Glutamatergic neuron (in vitro differentiated cells): ENCODE results near the gene GIMAP5. TPM values are rescaled to one million over a fixed set of nuclear protein-coding genes. Genes with fewer than 3 reads are reported as not detected.

Experiments used
- DNase-seq: peaks from one replicate; pipeline ENCODE4 v3.0.0; 2022
- H3K27ac Mint-ChIP-seq: one replicate; pipeline ENCODE4 v1.8.0; 2020; ENCODE audit warnings: mild to moderate bottlenecking, mixed read lengths, inconsistent platforms; ENCODE audit not compliant: unreplicated experiment
- H3K27me3 Mint-ChIP-seq: one replicate; pipeline ENCODE4 v1.8.0; 2020; ENCODE audit warnings: mild to moderate bottlenecking, moderate library complexity, mixed read lengths, inconsistent platforms; ENCODE audit not compliant: unreplicated experiment
- H3K36me3 Mint-ChIP-seq: one replicate; pipeline ENCODE4 v1.8.0; 2020; ENCODE audit warnings: mild to moderate bottlenecking, mixed read lengths, inconsistent platforms; ENCODE audit not compliant: unreplicated experiment
- H3K4me1 Mint-ChIP-seq: one replicate; pipeline ENCODE4 v1.8.0; 2020; ENCODE audit warnings: mild to moderate bottlenecking, low read depth, mixed read lengths, inconsistent platforms; ENCODE audit not compliant: unreplicated experiment
- H3K4me3 Mint-ChIP-seq: one replicate; pipeline ENCODE4 v1.8.0; 2020; ENCODE audit warnings: mild to moderate bottlenecking, mixed read lengths, inconsistent platforms; ENCODE audit not compliant: unreplicated experiment
- H3K9me3 Mint-ChIP-seq: one replicate; pipeline ENCODE4 v1.8.0; 2020; ENCODE audit warnings: mild to moderate bottlenecking, moderate library complexity, mixed read lengths, inconsistent platforms; ENCODE audit not compliant: unreplicated experiment
- CTCF ChIP-seq: fragments of 200-600 bp; sonication (generic); IDR thresholded peaks from one replicate; pipeline ENCODE4 v1.5.0; 2021; ENCODE audit not compliant: partially characterized antibody, unreplicated experiment
- total RNA-seq: library from RNA; stranded (reverse); fragmentation: NEBNext Ultra II Directional; extraction: Animal tissue kit (Norgen Biotek cat#: 25700); gene quantifications from one replicate; pipeline ENCODE4 v1.2.1, GENCODE V29; 2021; ENCODE audit not compliant: unreplicated experiment

GIMAP5 gene
- total RNA-seq, 1 donor from 2014 or later, result not detected

GRCh38 chr7:150739033-150739432 is 1.8 kb downstream of the GIMAP5 start:
- TF ChIP-seq CTCF, result no peak
- Mint-ChIP-seq H3K4me3 (no peak overlapping the region), H3K36me3 (no peaks in the 10 kb centered on the region), H3K27ac (no peak overlapping the region), H3K27me3 (peaks cover 22% of the 10 kb centered on the region), H3K9me3 (peaks cover 4% of the 10 kb centered on the region), H3K4me1 (no peaks in the 10 kb centered on the region)
- DNase-seq, result no peak

GRCh38 chr7:150740053-150740452 is 2.8 kb downstream of the GIMAP5 start:
- no peak for TF ChIP-seq CTCF
- Mint-ChIP-seq H3K9me3 (peaks cover 4% of the 10 kb centered on the region), H3K36me3 (no peaks in the 10 kb centered on the region), H3K4me1 (no peaks in the 10 kb centered on the region), H3K27me3 (peaks cover 24% of the 10 kb centered on the region), H3K4me3 (no peak overlapping the region), H3K27ac (no peak overlapping the region)
- DNase-seq, result no peak

- Mint-ChIP-seq H3K9me3 (peaks cover 4% of the 10 kb centered on the region), H3K36me3 (no peaks in the 10 kb centered on the region), H3K27me3 (peaks cover 34% of the 10 kb centered on the region)
Measured at GRCh38 chr7:150742286-150742968, 5.2 kb downstream of the GIMAP5 start.

GRCh38 chr7:150744041-150744656 is 6.9 kb downstream of the GIMAP5 start:
- peaks cover 35% of the 10 kb centered on the region for H3K27me3 Mint-ChIP-seq
- H3K36me3 Mint-ChIP-seq, result no peaks in the 10 kb centered on the region
- DNase-seq, result no peak
- no peak for TF ChIP-seq CTCF
- H3K4me1 Mint-ChIP-seq, result no peaks in the 10 kb centered on the region
- peaks cover 3% of the 10 kb centered on the region for H3K9me3 Mint-ChIP-seq
- H3K27ac Mint-ChIP-seq, result no peak overlapping the region
- H3K4me3 Mint-ChIP-seq, result no peak overlapping the region

More at GRCh38 chr7:150742286-150742968, 5.2 kb downstream of the GIMAP5 start:
- Mint-ChIP-seq H3K27ac (no peak overlapping the region), H3K4me1 (no peaks in the 10 kb centered on the region), H3K4me3 (no peak overlapping the region)
- TF ChIP-seq CTCF, result no peak
- no peak for DNase-seq

- no peak overlapping the region for H3K27ac Mint-ChIP-seq
- peaks cover 3% of the 10 kb centered on the region for H3K9me3 Mint-ChIP-seq
- no peak overlapping the region for H3K4me3 Mint-ChIP-seq
- no peaks in the 10 kb centered on the region for H3K4me1 Mint-ChIP-seq
- H3K36me3 Mint-ChIP-seq, result no peaks in the 10 kb centered on the region
- H3K27me3 Mint-ChIP-seq, result peaks cover 38% of the 10 kb centered on the region
- TF ChIP-seq CTCF, result no peak
- no peak for DNase-seq
Measured at GRCh38 chr7:150745086-150745485, 7.9 kb downstream of the GIMAP5 start.
